Rectal smooth muscle tissue (tissue), 1 donor: ENCODE data around the gene PIK3C2G.

Source experiments
- H3K27ac ChIP-seq: one replicate; pipeline ENCODE4 v1.7.0; 2013; ENCODE audit warnings: low read depth, low read length, inconsistent platforms
- H3K27me3 ChIP-seq: one replicate; pipeline ENCODE4 v1.7.0; 2013; ENCODE audit warnings: low read length; ENCODE audit not compliant: control insufficient read depth, insufficient read depth
- H3K36me3 ChIP-seq: one replicate; pipeline ENCODE4 v1.7.0; 2013; ENCODE audit warnings: low read length; ENCODE audit not compliant: control insufficient read depth, insufficient read depth
- H3K4me1 ChIP-seq: one replicate; pipeline ENCODE4 v1.7.0; 2013; ENCODE audit warnings: low read length; ENCODE audit not compliant: control insufficient read depth, insufficient read depth
- H3K4me3 ChIP-seq: one replicate; pipeline ENCODE4 v1.7.0; 2013; ENCODE audit warnings: low read length
- H3K9ac ChIP-seq: one replicate; pipeline ENCODE4 v1.7.0; 2013; ENCODE audit warnings: low read length

The PIK3C2G gene

GRCh38 chr12:18363321-18363720 is 102.0 kb downstream of the PIK3C2G start:
- H3K4me3 ChIP-seq, result no peak overlapping the region
- H3K36me3 ChIP-seq, result no peaks in the 10 kb centered on the region
- H3K27me3 ChIP-seq, result no peaks in the 10 kb centered on the region
- H3K9ac ChIP-seq, result no peak overlapping the region
- no peak overlapping the region for H3K27ac ChIP-seq
- no peaks in the 10 kb centered on the region for H3K4me1 ChIP-seq

GRCh38 chr12:18368594-18368993 is 107.3 kb downstream of the PIK3C2G start:
- Histone ChIP-seq H3K27me3 (no peaks in the 10 kb centered on the region), H3K4me1 (no peaks in the 10 kb centered on the region), H3K4me3 (no peak overlapping the region), H3K9ac (no peak overlapping the region), H3K36me3 (no peaks in the 10 kb centered on the region), H3K27ac (no peak overlapping the region)

GRCh38 chr12:18373181-18373580 is 111.9 kb downstream of the PIK3C2G start:
- Histone ChIP-seq H3K9ac (no peak overlapping the region), H3K27ac (no peak overlapping the region), H3K36me3 (no peaks in the 10 kb centered on the region), H3K4me1 (no peaks in the 10 kb centered on the region), H3K27me3 (no peaks in the 10 kb centered on the region), H3K4me3 (no peak overlapping the region)

GRCh38 chr12:18375131-18375530 is 113.8 kb downstream of the PIK3C2G start:
- Histone ChIP-seq H3K27ac (no peak overlapping the region), H3K9ac (no peak overlapping the region), H3K27me3 (no peaks in the 10 kb centered on the region), H3K4me3 (no peak overlapping the region), H3K4me1 (no peaks in the 10 kb centered on the region), H3K36me3 (no peaks in the 10 kb centered on the region)

GRCh38 chr12:18375583-18375982 is 114.3 kb downstream of the PIK3C2G start:
- no peak overlapping the region for H3K9ac ChIP-seq
- no peaks in the 10 kb centered on the region for H3K36me3 ChIP-seq

GRCh38 chr12:18382236-18382885 is 121.0 kb downstream of the PIK3C2G start:
- no peak overlapping the region for H3K9ac ChIP-seq
- no peaks in the 10 kb centered on the region for H3K27me3 ChIP-seq
- H3K4me1 ChIP-seq, result no peaks in the 10 kb centered on the region
- no peak overlapping the region for H3K27ac ChIP-seq
- no peaks in the 10 kb centered on the region for H3K36me3 ChIP-seq
- H3K4me3 ChIP-seq, result no peak overlapping the region

More at GRCh38 chr12:18375583-18375982, 114.3 kb downstream of the PIK3C2G start:
- Histone ChIP-seq H3K4me3 (no peak overlapping the region), H3K27me3 (no peaks in the 10 kb centered on the region), H3K27ac (no peak overlapping the region), H3K4me1 (no peaks in the 10 kb centered on the region)

- H3K4me3 ChIP-seq, result no peak overlapping the region
- no peaks in the 10 kb centered on the region for H3K4me1 ChIP-seq
- no peak overlapping the region for H3K27ac ChIP-seq
- no peaks in the 10 kb centered on the region for H3K36me3 ChIP-seq
- H3K27me3 ChIP-seq, result no peaks in the 10 kb centered on the region
- H3K9ac ChIP-seq, result no peak overlapping the region
Observed at GRCh38 chr12:18383203-18383602, 121.9 kb downstream of the PIK3C2G start.

GRCh38 chr12:18387706-18388105 is 126.4 kb downstream of the PIK3C2G start:
- Histone ChIP-seq H3K9ac (no peak overlapping the region), H3K4me3 (no peak overlapping the region), H3K4me1 (no peaks in the 10 kb centered on the region), H3K36me3 (no peaks in the 10 kb centered on the region), H3K27me3 (no peaks in the 10 kb centered on the region), H3K27ac (no peak overlapping the region)

GRCh38 chr12:18389820-18390219 is 128.5 kb downstream of the PIK3C2G start:
- Histone ChIP-seq H3K4me1 (no peaks in the 10 kb centered on the region), H3K27me3 (no peaks in the 10 kb centered on the region), H3K4me3 (no peak overlapping the region), H3K27ac (no peak overlapping the region), H3K36me3 (no peaks in the 10 kb centered on the region), H3K9ac (no peak overlapping the region)

- H3K27ac ChIP-seq, result no peak overlapping the region
- H3K27me3 ChIP-seq, result no peaks in the 10 kb centered on the region
- H3K4me3 ChIP-seq, result no peak overlapping the region
- H3K9ac ChIP-seq, result no peak overlapping the region
- no peaks in the 10 kb centered on the region for H3K36me3 ChIP-seq
- no peaks in the 10 kb centered on the region for H3K4me1 ChIP-seq
Observed at GRCh38 chr12:18391151-18391550, 129.8 kb downstream of the PIK3C2G start.

GRCh38 chr12:18394742-18395141 is 133.4 kb downstream of the PIK3C2G start:
- Histone ChIP-seq H3K27me3 (no peaks in the 10 kb centered on the region), H3K4me1 (no peaks in the 10 kb centered on the region), H3K9ac (no peak overlapping the region), H3K36me3 (no peaks in the 10 kb centered on the region), H3K4me3 (no peak overlapping the region), H3K27ac (no peak overlapping the region)

- H3K4me1 ChIP-seq, result no peaks in the 10 kb centered on the region
- no peak overlapping the region for H3K4me3 ChIP-seq
- H3K27me3 ChIP-seq, result no peaks in the 10 kb centered on the region
- no peaks in the 10 kb centered on the region for H3K36me3 ChIP-seq
- no peak overlapping the region for H3K9ac ChIP-seq
- H3K27ac ChIP-seq, result no peak overlapping the region
Observed at GRCh38 chr12:18400186-18400585, 138.9 kb downstream of the PIK3C2G start.

GRCh38 chr12:18402872-18403611 is 141.7 kb downstream of the PIK3C2G start:
- no peaks in the 10 kb centered on the region for H3K36me3 ChIP-seq
- H3K4me3 ChIP-seq, result no peak overlapping the region
- no peaks in the 10 kb centered on the region for H3K4me1 ChIP-seq
- H3K27me3 ChIP-seq, result no peaks in the 10 kb centered on the region
- H3K9ac ChIP-seq, result no peak overlapping the region
- H3K27ac ChIP-seq, result no peak overlapping the region
